Activated CD8-positive, alpha-beta memory T cell treated with anti-CD3 and anti-CD28 coated beads, Interleukin-2, amount 50 U/mL, for 1 hour (primary cell): Measurements from ENCODE around the gene PHF23.

Experiments used
- DNase-seq: peaks from one replicate; pipeline ENCODE4 v3.0.0-alpha.2; 2020; ENCODE audit errors: extremely low read depth

The PHF23 gene

GRCh38 chr17:7239091-7240027, at the start of gene PHF23:
Gene PHF23, minus strand, starts transcription at chr17:7239457. Its CDS starts 178 bp downstream, at chr17:7239279.
- DNase-seq: peak; percentile 90

- DNase-seq: no peak
These were observed 46.4 kb upstream of the PHF23 start for GRCh38 chr17:7285679-7286078.

- DNase-seq: no peak
These were observed 45.7 kb upstream of the PHF23 start for GRCh38 chr17:7284911-7285310.

GRCh38 chr17:7283471-7284216, 44.4 kb upstream of the PHF23 start:
- no peak for DNase-seq

GRCh38 chr17:7282752-7283321, 43.6 kb upstream of the PHF23 start:
- no peak for DNase-seq

- DNase-seq: no peak
These were observed 42.9 kb upstream of the PHF23 start for GRCh38 chr17:7281953-7282751.

- peak; percentile 51 for DNase-seq
These were observed 42.1 kb upstream of the PHF23 start, which contains the start of gene SLC2A4 for GRCh38 chr17:7281074-7281952. Gene SLC2A4, plus strand, starts transcription at chr17:7281718. Its CDS starts 217 bp downstream, at chr17:7281935.

GRCh38 chr17:7280519-7281073, 41.3 kb upstream of the PHF23 start:
- peak; percentile 58 for DNase-seq

- no peak for DNase-seq
These were observed 40.2 kb upstream of the PHF23 start for GRCh38 chr17:7279448-7279847.

GRCh38 chr17:7266784-7267183, 27.5 kb upstream of the PHF23 start:
- no peak for DNase-seq

- no peak for DNase-seq
These were observed 24.5 kb upstream of the PHF23 start for GRCh38 chr17:7263801-7264078.

GRCh38 chr17:7262935-7263800, 23.9 kb upstream of the PHF23 start:
- DNase-seq: no peak

GRCh38 chr17:7262192-7262934, 23.1 kb upstream of the PHF23 start, which contains the start of gene CLDN7:
Gene CLDN7, minus strand, starts transcription at chr17:7262478. Its CDS starts 435 bp downstream, at chr17:7262043.
- no peak for DNase-seq

GRCh38 chr17:7261379-7262191, 22.3 kb upstream of the PHF23 start:
- no peak for DNase-seq

- DNase-seq: no peak
These were observed 21.6 kb upstream of the PHF23 start for GRCh38 chr17:7260651-7261378.

- no peak for DNase-seq
These were observed 20.9 kb upstream of the PHF23 start for GRCh38 chr17:7260151-7260550.

GRCh38 chr17:7259555-7259889, 20.3 kb upstream of the PHF23 start:
- DNase-seq: no peak
